Right ventricle myocardium inferior (tissue), 1 donor: Measurements from ENCODE around the gene ABHD15. TPM values are rescaled to one million over a fixed set of nuclear protein-coding genes. Genes with fewer than 3 reads are reported as not detected.

ENCODE experiments used
- ATAC-seq: fragments of 200-7000 bp; cut with Tn5 transposase; one replicate; pipeline ENCODE4 v1.9.1; 2020; ENCODE audit warnings: mild to moderate bottlenecking, moderate library complexity
- DNase-seq: peaks from one replicate; pipeline ENCODE4 v3.0.0; 2021; ENCODE audit errors: missing footprints
- intact Hi-C: fragments of 100-400 bp; cut with DNase I; formaldehyde crosslinking; loops from one replicate; pipeline ENCODE4 v1.11.0; 2022
- total RNA-seq: library from RNA; stranded (reverse); fragmentation: NEBNext Ultra II Directional; extraction: Animal tissue kit (Norgen Biotek cat#: 25700); gene quantifications from one replicate; pipeline ENCODE4 v1.2.1, GENCODE V29; 2021
- donor health status: DM: no; HTN: yes; CAD: no; lungs with severe emphysema.

ABHD15 gene
- total RNA-seq, 1 donor from 2014 or later, result 7.1 TPM

- DNase-seq (peak; percentile 47), ATAC-seq (no peak)
- intact Hi-C loops, result no loop called here
Observed at GRCh38 chr17:29574732-29575510, 8.1 kb upstream of the ABHD15 start.

- intact Hi-C loops, result no loop called here
- no peak for ATAC-seq
- DNase-seq, result peak; percentile 41
Observed at GRCh38 chr17:29573871-29574731, 7.3 kb upstream of the ABHD15 start.

GRCh38 chr17:29573558-29573869, 6.7 kb upstream of the ABHD15 start:
- DNase-seq, result no peak
- intact Hi-C loops, result no loop called here
- no peak for ATAC-seq

- intact Hi-C loops, result no loop called here
- DNase-seq (peak; percentile 85), ATAC-seq (peak; percentile 59)
Observed at GRCh38 chr17:29572691-29573557, 6.1 kb upstream of the ABHD15 start.

- ATAC-seq (peak; percentile 20), DNase-seq (no peak)
- intact Hi-C loops, result no loop called here
Observed at GRCh38 chr17:29571883-29572681, 5.2 kb upstream of the ABHD15 start.

GRCh38 chr17:29571486-29571882, 4.6 kb upstream of the ABHD15 start:
- intact Hi-C loops, result no loop called here
- ATAC-seq (no peak), DNase-seq (no peak)

- ATAC-seq (no peak), DNase-seq (no peak)
- intact Hi-C loops, result no loop called here
Observed at GRCh38 chr17:29570521-29570920, 3.7 kb upstream of the ABHD15 start.

- ATAC-seq (no peak), DNase-seq (no peak)
- intact Hi-C loops, result loop anchor here (10.0 kb wide), 1 partner anchor 275 kb away; the partner anchor contains the start of gene NUFIP2
Observed at GRCh38 chr17:29569245-29569950, 2.6 kb upstream of the ABHD15 start.

GRCh38 chr17:29568331-29569244, 1.8 kb upstream of the ABHD15 start, which contains the start of gene TP53I13:
Gene TP53I13, plus strand, starts transcription at chr17:29568701. Its CDS starts 58 bp downstream, at chr17:29568759.
- intact Hi-C loops, result loop anchor here (10.0 kb wide), 1 partner anchor 274 kb away; the partner anchor contains the start of gene NUFIP2
- peak; percentile 94 for DNase-seq

GRCh38 chr17:29567554-29568330, 905 bp upstream of the ABHD15 start:
- peak; percentile 88 for DNase-seq
- ATAC-seq, result peak; percentile 48
- intact Hi-C loops, result loop anchor here (10.0 kb wide), 1 partner anchor 273 kb away; the partner anchor contains the start of gene NUFIP2

More at GRCh38 chr17:29568331-29569244, 1.8 kb upstream of the ABHD15 start, which contains the start of gene TP53I13:
- ATAC-seq, result peak; percentile 71

- no peak for ATAC-seq
- intact Hi-C loops, result loop anchor here (10.0 kb wide), 1 partner anchor 272 kb away; the partner anchor contains the start of gene NUFIP2
- DNase-seq, result no peak
Observed at GRCh38 chr17:29567304-29567553, 392 bp upstream of the ABHD15 start.

GRCh38 chr17:29565643-29566472, 979 bp downstream of the ABHD15 start:
- intact Hi-C loops, result loop anchor here (10.0 kb wide), 1 partner anchor 271 kb away; the partner anchor contains the start of gene NUFIP2
- ATAC-seq, result no peak
- DNase-seq, result no peak

- DNase-seq (no peak), ATAC-seq (no peak)
- intact Hi-C loops, result loop anchor here (10.0 kb wide), 1 partner anchor 269 kb away; the partner anchor contains the start of gene NUFIP2
Observed at GRCh38 chr17:29563816-29564215, 3.0 kb downstream of the ABHD15 start.

- DNase-seq, result no peak
- no peak for ATAC-seq
- intact Hi-C loops, result loop anchor here (10.0 kb wide), 1 partner anchor 268 kb away; the partner anchor contains the start of gene NUFIP2
Observed at GRCh38 chr17:29562615-29563014, 4.2 kb downstream of the ABHD15 start.
